ENCODE results near the gene SGK2. TPM values are rescaled to one million over a fixed set of nuclear protein-coding genes. Genes with fewer than 3 reads are reported as not detected.
A peak's percentile ranks its signal among the peaks of the same experiment; 100 is the strongest.

Gene SGK2
- total RNA-seq, 1 donor from 2014 or later = 0.54 TPM

DNA sequence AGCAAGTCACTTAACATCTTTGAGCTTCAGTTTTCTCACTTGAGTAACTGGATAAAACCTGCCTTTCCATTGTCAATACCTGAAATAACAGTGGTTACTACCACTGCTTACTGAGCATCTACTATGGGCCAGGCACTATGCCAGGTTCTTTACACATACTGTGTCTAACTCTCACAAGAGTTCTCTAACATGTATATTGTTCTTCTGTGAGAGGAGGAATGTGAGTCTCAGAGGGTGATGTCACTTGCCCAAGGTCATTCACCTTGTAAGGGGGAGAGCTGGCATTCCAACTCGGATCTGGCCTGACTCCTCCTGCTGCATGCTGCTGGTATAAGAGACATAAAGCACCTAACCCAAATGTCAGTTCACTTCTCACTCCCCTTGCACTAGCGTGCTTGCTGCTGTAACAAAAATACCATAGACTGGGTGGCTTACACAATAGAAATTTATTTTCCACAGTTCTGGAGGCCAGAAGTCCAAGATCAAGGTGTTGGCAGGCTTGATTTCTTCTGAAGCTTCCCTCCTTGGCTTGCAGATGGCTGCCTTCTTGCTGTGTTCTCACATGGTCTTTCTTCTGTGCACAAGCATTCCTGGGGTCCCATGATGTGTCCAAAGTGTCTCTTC, 21.9 kb upstream of the SGK2 start:
- Histone ChIP-seq H3K4me3 (ENCODE audit: low read depth, low read length) (no peak overlapping the region), H3K36me3 (ENCODE audit: control insufficient read depth, insufficient read depth, low read length) (no peaks in the 10 kb centered on the region), H3K27me3 (ENCODE audit: control insufficient read depth, insufficient read depth, low read length) (no peaks in the 10 kb centered on the region)
- TF ChIP-seq, protein P1, sequence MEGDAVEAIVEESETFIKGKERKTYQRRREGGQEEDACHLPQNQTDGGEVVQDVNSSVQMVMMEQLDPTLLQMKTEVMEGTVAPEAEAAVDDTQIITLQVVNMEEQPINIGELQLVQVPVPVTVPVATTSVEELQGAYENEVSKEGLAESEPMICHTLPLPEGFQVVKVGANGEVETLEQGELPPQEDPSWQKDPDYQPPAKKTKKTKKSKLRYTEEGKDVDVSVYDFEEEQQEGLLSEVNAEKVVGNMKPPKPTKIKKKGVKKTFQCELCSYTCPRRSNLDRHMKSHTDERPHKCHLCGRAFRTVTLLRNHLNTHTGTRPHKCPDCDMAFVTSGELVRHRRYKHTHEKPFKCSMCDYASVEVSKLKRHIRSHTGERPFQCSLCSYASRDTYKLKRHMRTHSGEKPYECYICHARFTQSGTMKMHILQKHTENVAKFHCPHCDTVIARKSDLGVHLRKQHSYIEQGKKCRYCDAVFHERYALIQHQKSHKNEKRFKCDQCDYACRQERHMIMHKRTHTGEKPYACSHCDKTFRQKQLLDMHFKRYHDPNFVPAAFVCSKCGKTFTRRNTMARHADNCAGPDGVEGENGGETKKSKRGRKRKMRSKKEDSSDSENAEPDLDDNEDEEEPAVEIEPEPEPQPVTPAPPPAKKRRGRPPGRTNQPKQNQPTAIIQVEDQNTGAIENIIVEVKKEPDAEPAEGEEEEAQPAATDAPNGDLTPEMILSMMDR (IDR thresholded peaks at IDR 0.05; ENCODE audit: insufficient read depth, low read length, poor library complexity, severe bottlenecking) = no peak
- no peak for DNase-seq (ENCODE audit: low read depth)

DNA sequence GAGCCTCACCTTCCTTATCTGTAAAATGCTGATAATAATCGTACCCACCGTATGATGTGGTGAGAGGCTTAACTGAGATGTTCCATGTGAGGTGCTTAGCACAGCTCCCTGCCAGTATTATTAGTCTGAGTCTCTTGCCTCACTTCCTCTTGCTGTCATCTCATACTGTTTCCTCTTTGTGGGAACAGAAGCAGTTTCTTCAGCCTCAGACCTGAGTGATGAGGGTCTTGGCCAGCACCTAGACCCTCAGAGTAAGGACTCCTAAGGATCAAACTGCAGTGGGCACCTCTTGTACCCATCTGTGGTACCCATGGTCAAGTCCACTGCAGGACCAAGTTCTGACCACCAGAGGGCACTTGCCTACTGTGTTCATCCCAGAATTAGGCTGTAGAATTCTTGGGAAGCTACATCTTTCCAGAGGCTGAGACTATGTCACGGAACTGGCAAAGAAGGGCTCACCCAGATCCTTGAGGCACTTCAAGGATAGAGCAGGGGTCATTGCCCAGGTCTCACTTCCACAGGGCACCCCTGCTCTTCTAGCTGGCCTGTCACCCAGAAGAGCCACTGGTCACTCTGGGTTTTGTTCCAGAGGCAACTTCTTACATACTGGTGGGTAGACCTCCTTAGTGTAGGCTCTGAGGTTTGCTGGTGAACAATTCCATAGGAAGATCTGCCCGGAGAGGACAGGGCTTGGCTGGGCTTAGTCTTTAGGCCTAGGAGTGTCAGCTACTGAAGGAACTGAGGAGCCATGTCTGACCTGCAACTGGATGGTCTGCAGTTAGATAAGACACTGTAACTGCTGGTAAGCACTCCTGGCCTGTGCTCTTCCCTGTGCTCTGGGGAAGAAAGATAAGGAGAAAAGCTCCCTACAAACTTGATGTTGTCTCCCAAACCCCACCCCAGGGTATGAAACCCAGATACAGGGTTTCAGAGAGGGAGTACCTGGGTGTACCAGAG, 20.6 kb upstream of the SGK2 start:
- TF ChIP-seq, protein P1 (IDR thresholded peaks at IDR 0.05; ENCODE audit: insufficient read depth, low read length, poor library complexity, severe bottlenecking) = peak; percentile 94
- Histone ChIP-seq H3K4me3 (ENCODE audit: low read depth, low read length) (no peak overlapping the region), H3K36me3 (ENCODE audit: control insufficient read depth, insufficient read depth, low read length) (no peaks in the 10 kb centered on the region), H3K27me3 (ENCODE audit: control insufficient read depth, insufficient read depth, low read length) (no peaks in the 10 kb centered on the region)
- no peak for DNase-seq (ENCODE audit: low read depth)

DNA sequence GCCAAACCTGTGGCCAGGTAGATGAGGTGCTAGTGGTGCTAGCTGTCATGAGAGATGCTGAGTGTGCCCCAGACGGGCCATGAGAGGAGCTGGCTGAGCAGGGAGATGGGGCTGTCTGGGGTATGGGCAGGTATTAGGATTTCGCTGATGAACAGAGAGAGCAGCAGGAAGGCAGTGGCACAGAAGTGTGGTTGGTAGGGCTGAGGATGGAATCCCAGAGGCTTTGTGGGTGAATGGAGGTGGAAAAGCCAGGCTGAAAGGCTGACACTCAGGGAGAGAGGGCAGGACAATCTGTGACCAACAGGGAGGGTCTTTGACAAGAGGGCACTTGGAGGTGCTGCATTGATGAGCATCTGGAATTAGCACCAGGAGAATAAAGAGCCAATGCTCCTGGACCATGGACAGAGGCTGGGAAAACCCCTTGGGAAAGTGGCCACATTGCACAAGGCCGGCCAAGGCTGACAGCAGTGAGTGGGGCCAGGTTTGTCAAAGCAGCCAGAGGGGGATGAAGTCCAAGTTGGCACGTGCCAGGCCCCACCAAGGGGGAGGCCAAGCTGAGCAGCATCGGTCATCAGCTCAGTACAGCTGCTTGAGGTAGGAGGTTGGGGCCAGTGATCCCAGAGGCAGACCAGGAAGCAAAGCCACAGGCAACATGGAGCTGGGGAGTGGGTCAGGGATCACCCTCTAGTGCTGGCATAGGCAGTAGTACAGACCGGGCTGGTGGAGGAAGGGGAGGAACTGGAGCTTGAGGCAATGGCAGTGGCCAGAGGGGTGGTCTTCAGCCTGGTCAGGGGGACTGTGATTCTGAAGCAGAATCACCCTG, 19.7 kb upstream of the SGK2 start:
- DNase-seq (ENCODE audit: low read depth) = no peak
- H3K4me3 ChIP-seq (ENCODE audit: low read depth, low read length) = no peak overlapping the region
- no peaks in the 10 kb centered on the region for H3K36me3 ChIP-seq (ENCODE audit: control insufficient read depth, insufficient read depth, low read length)
- H3K27me3 ChIP-seq (ENCODE audit: control insufficient read depth, insufficient read depth, low read length) = no peaks in the 10 kb centered on the region
- TF ChIP-seq, protein P1 (IDR thresholded peaks at IDR 0.05; ENCODE audit: insufficient read depth, low read length, poor library complexity, severe bottlenecking) = no peak

DNA sequence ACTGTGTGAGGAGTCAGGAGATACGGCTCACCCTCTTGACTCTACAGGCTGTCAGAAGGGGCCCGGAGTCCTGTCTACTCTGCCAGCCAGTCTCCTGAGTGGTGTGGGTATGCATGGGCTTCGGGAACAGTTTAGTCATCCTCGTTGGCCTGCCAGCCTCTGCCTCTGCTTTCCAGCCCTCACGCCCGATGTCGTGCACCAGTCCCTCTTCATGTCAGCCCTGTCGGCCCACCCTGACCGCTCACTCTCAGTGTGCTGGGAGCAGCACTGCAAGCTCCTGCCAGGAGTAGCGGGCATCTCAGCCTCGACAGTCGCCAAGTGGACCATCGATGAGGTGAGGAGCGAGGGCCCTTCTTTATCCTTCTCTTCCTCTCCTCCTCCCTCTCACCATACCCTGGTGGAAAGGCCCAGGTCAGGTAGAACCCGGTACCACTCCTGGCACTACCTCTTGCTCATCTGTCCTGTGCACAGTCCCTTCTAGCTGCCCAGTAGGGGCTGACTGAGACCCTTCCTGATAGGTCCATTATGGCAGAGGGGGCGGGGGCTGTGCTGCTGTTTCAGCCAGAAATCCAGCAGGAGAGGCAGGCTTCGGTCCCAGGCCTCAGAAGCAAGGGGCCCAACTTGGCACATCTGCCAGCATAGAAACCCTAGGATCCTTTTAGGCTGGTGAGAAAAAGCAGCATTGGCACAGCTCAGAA, 18.7 kb upstream of the SGK2 start:
- no peaks in the 10 kb centered on the region for H3K36me3 ChIP-seq (ENCODE audit: control insufficient read depth, insufficient read depth, low read length)
- H3K27me3 ChIP-seq (ENCODE audit: control insufficient read depth, insufficient read depth, low read length) = no peaks in the 10 kb centered on the region
- H3K4me3 ChIP-seq (ENCODE audit: low read depth, low read length) = no peak overlapping the region
- DNase-seq (ENCODE audit: low read depth) = no peak
- TF ChIP-seq, protein P1 (IDR thresholded peaks at IDR 0.05; ENCODE audit: insufficient read depth, low read length, poor library complexity, severe bottlenecking) = no peak

DNA sequence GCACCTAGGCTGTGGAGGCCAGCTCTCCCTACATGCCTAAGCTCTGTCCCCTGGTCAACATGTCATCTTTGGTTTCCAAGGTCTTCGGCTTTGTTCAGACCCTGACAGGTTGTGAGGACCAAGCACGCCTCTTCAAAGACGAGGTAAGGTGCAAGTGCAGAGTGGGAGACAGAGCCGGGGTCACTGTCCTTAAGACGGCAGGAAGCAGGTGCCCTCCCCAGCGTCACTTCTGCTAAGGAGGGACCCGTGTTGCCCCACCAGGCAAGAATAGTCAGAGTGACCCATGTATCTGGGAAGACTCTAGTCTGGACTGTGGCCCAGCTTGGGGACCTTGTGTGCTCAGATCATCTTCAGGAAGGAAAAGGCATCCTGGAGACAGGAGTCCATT, 18.2 kb upstream of the SGK2 start:
- DNase-seq (ENCODE audit: low read depth) = no peak
- TF ChIP-seq, protein P1 (IDR thresholded peaks at IDR 0.05; ENCODE audit: insufficient read depth, low read length, poor library complexity, severe bottlenecking) = no peak
- H3K36me3 ChIP-seq (ENCODE audit: control insufficient read depth, insufficient read depth, low read length) = no peaks in the 10 kb centered on the region

More for the DNA sequence above, 18.2 kb upstream of the SGK2 start:
- Histone ChIP-seq H3K27me3 (ENCODE audit: control insufficient read depth, insufficient read depth, low read length) (no peaks in the 10 kb centered on the region), H3K4me3 (ENCODE audit: low read depth, low read length) (no peak overlapping the region)

Measured in kidney epithelial cell (primary cell).